Activated T-cell treated with anti-CD3 and anti-CD28 coated beads for 24 hours (primary cell): ENCODE measurements around the gene OR9Q1.

ENCODE experiments used
- DNase-seq: peaks from one replicate; pipeline ENCODE4 v3.0.0-alpha.2; 2020; ENCODE audit warnings: low read depth

The OR9Q1 gene

GRCh38 chr11:58030653-58031052 is 7.0 kb downstream of the OR9Q1 start, which contains the start of gene OR6Q1:
Gene OR6Q1, plus strand, starts transcription at chr11:58030953. Its CDS starts 0 bp downstream, at chr11:58030953.
- DNase-seq: no peak

- no peak for DNase-seq
These were observed 10.8 kb downstream of the OR9Q1 start for GRCh38 chr11:58034471-58034870.

GRCh38 chr11:58039589-58039988 is 15.9 kb downstream of the OR9Q1 start:
- no peak for DNase-seq

- no peak for DNase-seq
These were observed 19.7 kb downstream of the OR9Q1 start for GRCh38 chr11:58043379-58043778.

GRCh38 chr11:58046231-58046630 is 22.6 kb downstream of the OR9Q1 start:
- DNase-seq: no peak

- no peak for DNase-seq
These were observed 24.1 kb downstream of the OR9Q1 start for GRCh38 chr11:58047818-58048217.

- no peak for DNase-seq
These were observed 32.2 kb downstream of the OR9Q1 start for GRCh38 chr11:58055806-58056401.

- DNase-seq: no peak
These were observed 33.8 kb downstream of the OR9Q1 start for GRCh38 chr11:58057481-58057880.

- DNase-seq: no peak
These were observed 34.8 kb downstream of the OR9Q1 start for GRCh38 chr11:58058276-58059006.

- no peak for DNase-seq
These were observed 35.3 kb downstream of the OR9Q1 start for GRCh38 chr11:58059007-58059350.

GRCh38 chr11:58060535-58060934 is 36.9 kb downstream of the OR9Q1 start:
- no peak for DNase-seq

- no peak for DNase-seq
These were observed 37.4 kb downstream of the OR9Q1 start for GRCh38 chr11:58060939-58061672.

GRCh38 chr11:58061813-58062212 is 38.1 kb downstream of the OR9Q1 start:
- DNase-seq: no peak

- DNase-seq: no peak
These were observed 44.0 kb downstream of the OR9Q1 start for GRCh38 chr11:58067685-58068084.

- no peak for DNase-seq
These were observed 45.0 kb downstream of the OR9Q1 start for GRCh38 chr11:58068655-58069054.

- DNase-seq: no peak
These were observed 46.9 kb downstream of the OR9Q1 start for GRCh38 chr11:58070585-58070984.

- no peak for DNase-seq
These were observed 52.1 kb downstream of the OR9Q1 start for GRCh38 chr11:58075781-58076180.

- DNase-seq: no peak
These were observed 62.8 kb downstream of the OR9Q1 start for GRCh38 chr11:58086528-58086927.

- DNase-seq: no peak
These were observed 73.8 kb downstream of the OR9Q1 start for GRCh38 chr11:58097437-58097836.

- DNase-seq: no peak
These were observed 97.4 kb downstream of the OR9Q1 start for GRCh38 chr11:58121096-58121495.

- DNase-seq: no peak
These were observed 101.8 kb downstream of the OR9Q1 start, which contains the start of gene OR9I1 for GRCh38 chr11:58125469-58125868. Gene OR9I1, minus strand, starts transcription at chr11:58125530. Its CDS starts 6,086 bp downstream, at chr11:58119444.

GRCh38 chr11:58127350-58127749 is 103.7 kb downstream of the OR9Q1 start:
- DNase-seq: no peak
